NCI-H1105 (cell line): ENCODE results near the gene LAT.
"Not testable (repeated sequence)": the region's sequence is repeated elsewhere in the genome, so short reads cannot be mapped to it uniquely, and the experiment has no call there.

Experiments used
- DNase-seq: peaks from one replicate; lab custom pipeline; 2025; lab: John Stamatoyannopoulos, UW

Gene LAT

DNA sequence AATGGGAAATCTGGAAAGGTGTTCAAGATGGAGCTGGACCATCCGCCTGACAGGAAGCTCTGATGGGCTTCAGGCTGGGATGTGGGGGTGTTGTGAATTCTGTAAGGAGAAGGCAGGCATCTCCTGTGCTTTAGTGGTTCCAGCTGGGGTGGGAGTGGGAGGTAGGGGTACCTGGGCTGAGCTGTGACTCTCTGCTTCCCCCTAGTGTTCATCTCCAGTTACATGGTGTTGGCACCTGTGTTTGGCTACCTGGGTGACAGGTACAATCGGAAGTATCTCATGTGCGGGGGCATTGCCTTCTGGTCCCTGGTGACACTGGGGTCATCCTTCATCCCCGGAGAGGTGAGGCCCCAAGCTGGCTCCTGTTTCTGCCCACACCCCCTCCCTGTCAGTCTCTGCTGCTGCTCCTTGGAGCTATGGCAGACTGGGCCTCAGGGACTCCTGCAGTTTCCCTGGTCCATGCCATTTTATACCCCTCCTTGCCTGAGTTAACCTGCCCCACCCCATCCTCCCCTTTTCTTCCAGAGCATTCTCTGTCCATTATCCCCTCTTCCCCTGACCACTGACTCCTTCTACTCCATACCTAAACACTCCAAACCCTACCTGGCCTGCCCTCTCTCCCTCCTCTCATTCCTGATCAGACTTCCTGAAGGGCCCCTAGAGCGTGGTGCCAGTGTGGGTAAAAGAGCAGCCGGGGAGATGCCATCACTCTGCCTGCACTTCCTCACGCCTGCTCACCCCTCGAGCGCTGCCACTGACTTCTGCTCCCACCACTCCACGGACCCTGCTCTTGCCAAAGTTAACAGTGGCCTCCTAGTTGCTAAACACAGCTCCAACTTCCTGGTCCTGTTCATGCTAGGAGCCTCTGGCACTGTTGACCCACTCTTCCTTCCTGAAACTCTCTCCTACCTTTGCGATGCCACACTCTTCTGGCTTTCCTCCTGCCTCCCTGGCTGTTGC lies 6.9 kb upstream of the LAT start:
- peak; percentile 19 for DNase-seq

DNA sequence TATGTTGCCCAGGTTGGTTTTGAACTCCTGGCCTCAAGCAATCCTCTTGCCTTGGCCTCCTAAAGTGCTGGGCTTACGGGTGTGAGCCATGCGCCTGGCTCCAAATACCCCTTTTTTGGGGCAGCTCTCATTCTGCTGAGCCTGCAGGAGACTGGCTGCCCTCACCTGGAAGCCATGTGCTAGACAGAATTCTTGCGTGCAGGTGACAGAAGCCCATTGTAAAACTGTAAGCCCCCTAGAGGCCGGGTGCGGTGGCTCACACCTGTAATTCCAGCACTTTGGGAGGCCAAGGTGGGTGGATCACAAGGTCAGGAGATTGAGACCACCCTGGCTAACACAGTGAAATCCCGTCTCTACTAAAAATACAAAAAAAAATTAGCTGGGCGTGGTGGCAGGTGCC lies 4.5 kb upstream of the LAT start:
- DNase-seq: not testable (repeated sequence)

DNA sequence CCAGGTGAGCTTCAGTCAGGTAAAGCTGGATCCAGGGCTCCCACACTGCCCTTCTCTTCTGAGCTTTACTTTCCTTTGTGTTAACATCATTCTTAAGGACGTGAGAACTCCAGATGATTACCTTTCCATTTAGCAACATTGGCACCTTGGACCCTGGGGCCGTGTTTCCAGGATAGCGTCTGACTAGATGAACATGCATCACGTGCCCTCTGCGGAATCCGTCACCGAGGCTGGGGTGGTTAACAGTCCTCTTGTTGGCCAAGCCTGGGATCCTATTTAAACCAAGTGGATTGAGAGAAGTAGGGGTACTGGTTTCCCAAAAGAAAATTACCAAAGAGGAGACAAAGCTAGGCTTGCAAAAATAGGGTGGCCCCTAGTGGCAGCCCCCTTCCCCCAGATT lies 3.9 kb upstream of the LAT start:
- DNase-seq: no peak

DNA sequence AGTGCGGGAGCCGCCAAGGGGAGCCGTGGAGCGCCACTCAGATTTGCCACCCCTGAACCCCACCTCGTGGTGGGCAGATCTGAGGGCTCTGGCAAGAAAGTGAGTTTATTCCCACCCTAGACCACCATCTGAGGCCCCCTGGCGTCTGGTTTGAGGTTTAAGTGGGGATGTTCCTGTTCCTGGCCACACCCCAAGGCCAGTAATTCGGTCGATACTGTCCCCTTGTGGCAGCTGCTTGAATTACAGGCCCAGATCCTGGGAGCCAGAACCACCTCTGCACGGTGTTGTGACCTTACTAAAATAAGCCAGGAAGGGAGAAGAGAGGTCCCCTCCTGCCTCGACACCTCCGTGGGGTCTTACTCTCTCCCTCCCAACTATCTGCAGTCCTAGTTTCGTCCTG lies 3.3 kb upstream of the LAT start:
- DNase-seq: no peak

DNA sequence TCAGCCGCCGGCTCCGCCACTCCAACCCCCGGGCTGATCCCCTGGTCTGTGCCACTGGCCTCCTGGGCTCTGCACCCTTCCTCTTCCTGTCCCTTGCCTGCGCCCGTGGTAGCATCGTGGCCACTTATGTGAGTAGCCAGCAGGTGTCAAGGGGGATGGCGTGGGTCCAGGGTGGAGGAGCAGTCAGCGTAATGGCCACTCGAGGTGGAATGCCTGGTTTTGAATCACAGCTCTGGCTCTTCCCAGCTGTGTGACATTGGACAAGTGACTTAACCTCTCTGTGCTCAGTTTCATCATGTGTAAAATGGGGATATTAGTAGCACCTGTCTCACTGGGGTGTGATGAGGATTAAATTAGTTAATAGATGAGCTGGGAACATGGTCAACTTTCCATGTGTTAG lies 2.4 kb upstream of the LAT start:
- no peak for DNase-seq

DNA sequence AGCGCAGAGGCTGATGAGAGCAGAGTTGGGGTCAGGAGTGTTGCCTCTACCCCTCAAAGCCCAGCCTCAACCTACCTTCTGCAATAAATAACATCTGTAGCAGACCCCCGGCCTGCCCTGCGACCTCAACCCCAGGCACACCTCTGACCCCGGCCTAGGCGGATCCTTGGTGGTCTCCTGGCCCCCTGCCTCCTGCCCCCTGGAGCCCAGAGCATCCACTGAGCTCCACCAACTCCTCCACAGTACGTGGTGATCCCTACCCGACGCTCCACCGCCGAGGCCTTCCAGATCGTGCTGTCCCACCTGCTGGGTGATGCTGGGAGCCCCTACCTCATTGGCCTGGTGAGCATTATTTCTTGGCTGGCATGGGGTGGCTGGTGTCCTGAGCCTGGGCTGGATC lies 1.9 kb upstream of the LAT start:
- no peak for DNase-seq

DNA sequence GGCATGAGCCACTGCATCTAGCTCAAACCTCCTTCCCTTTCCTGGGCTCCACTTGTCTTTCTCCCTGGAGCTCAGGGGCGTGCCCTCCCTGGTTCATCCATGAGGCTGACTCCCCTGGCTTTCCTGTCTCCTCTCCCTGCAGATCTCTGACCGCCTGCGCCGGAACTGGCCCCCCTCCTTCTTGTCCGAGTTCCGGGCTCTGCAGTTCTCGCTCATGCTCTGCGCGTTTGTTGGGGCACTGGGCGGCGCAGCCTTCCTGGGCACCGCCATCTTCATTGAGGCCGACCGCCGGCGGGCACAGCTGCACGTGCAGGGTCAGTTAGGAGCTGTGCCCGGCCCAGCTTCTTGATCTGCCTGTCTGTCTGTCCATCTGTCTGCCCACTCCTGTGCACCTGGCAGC lies 1.2 kb upstream of the LAT start:
- no peak for DNase-seq

DNA sequence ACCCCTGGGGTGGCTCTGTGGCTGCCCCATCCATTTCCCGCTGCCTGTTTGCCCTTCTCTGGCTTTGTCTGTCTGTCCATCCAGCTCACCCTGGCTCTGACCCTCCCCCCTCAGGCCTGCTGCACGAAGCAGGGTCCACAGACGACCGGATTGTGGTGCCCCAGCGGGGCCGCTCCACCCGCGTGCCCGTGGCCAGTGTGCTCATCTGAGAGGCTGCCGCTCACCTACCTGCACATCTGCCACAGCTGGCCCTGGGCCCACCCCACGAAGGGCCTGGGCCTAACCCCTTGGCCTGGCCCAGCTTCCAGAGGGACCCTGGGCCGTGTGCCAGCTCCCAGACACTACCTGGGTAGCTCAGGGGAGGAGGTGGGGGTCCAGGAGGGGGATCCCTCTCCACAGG lies 761 bp upstream of the LAT start:
- no peak for DNase-seq

DNA sequence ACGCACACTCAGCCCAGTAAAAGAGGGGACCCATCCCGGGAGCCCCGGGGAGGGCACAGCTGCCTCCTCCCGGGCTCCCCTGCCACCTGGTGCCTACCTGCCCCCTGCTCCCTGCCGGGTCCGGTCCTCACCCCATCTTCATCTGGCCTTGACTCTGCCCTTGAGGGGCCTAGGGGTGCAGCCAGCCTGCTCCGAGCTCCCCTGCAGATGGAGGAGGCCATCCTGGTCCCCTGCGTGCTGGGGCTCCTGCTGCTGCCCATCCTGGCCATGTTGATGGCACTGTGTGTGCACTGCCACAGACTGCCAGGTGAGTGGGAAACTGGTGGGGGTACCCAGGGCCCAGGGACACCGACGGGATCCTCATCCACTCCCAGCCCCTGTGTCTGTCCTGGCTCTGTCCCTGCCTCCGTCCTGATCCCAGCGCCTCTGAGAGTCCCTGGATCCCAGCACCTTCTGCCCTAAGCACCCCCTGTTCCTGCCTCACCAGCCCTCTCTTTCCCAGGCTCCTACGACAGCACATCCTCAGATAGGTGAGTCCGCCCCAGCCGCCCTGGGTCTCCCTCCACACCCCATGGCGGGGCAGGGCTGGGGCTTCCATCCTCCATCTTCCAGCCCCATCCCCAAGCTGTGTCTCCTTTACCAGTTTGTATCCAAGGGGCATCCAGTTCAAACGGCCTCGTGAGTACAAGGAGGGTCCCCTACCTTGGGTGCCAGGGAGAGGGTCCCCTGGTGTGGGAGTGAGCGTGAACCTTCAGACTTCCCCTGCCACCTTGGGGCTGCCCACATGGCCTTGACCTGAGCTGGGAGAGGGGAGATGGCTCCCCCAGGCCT lies 574 bp downstream of the LAT start:
- DNase-seq: no peak

DNA sequence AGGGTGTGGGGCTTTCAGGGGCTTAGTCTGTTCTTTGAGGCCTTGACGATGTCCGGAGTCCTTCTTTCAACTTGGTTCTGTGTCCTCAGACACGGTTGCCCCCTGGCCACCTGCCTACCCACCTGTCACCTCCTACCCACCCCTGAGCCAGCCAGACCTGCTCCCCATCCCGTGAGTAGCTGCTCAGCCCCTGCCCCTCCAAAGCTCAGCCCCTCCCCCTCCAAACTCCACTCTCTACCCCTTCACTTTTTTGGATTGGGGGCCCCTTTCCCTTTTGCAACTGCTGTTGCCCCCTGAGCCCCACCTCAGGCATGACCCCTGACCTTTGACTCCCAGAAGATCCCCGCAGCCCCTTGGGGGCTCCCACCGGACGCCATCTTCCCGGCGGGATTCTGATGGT lies 1.2 kb downstream of the LAT start:
- DNase-seq: no peak

DNA sequence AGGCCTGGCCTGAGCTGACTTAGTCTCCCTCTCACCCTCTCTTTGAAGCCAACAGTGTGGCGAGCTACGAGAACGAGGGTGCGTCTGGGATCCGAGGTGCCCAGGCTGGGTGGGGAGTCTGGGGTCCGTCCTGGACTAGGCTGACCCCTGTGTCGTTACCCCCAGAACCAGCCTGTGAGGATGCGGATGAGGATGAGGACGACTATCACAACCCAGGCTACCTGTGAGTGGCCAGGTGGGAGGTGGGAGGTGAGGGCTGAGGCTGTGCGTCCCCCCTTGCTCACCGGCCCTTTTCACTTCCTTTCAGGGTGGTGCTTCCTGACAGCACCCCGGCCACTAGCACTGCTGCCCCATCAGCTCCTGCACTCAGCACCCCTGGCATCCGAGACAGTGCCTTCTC lies 1.6 kb downstream of the LAT start:
- DNase-seq: no peak

DNA sequence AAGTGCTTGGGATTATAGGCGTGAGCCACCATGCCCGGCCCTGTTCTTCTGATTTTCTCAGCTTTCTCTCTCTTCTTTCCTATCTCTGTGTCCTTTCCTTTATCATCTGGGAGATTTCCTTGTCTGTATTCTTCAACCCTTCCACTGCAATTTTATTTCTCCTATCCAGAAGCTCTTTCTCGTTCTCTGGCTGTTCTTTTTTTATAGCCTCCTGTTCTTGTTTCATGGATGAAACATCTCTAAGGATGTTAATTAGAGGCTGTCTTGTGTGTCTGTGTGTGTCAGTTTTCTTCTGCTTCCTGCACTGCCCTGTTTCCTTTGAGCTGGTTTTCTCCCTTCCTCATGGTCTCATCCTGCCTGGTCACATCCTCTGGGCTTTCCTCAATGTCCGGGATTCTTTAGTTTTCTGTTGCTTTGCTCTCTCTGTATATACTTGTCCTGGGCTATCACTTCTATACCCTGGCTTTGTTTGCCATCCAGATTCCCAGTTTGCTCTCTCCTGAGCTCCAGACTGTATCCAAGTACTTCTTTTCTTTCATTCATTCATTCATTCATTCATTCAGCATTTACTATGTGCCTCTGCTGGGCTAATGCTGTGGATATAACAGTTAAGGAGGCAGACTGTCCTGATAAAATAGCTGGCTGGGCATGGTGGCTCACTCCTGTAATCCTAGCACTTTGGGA lies 2.5 kb downstream of the LAT start:
- DNase-seq: no peak

DNA sequence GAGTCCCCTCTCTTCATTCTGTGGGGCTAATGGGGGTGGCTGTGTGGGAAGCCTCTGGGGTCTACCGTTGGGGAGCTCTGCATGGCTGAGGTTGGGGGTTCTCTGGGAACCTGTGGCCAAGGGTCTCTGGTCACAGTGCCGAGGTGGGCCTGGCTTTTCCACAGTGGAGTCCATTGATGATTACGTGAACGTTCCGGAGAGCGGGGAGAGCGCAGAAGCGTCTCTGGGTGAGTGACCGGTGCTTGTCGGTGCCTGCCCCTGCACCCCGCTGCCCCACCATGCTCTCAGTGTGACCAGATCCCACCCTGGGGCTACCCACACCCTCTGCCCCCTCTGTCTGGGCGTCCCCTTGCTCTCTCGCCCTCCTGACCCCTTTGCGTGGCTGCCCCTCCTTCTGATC lies 4.5 kb downstream of the LAT start:
- DNase-seq: no peak

DNA sequence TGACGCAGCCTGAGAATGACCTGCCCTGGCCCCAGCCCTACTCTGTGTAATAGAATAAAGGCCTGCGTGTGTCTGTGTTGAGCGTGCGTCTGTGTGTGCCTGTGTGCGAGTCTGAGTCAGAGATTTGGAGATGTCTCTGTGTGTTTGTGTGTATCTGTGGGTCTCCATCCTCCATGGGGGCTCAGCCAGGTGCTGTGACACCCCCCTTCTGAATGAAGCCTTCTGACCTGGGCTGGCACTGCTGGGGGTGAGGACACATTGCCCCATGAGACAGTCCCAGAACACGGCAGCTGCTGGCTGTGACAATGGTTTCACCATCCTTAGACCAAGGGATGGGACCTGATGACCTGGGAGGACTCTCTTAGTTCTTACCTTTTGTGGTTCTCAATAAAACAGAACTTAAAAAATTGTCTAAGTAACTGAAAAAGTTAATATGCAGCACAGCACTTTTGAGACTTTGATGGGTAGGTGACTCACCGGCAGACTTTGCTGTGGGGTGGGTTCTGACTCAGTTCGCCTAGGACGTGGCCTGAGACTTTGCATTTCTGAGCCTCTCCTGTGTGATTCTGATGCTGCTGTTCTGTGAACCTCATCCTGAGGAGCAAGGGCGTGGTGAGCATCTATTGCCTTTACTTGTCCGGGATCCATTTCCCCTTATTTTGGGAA lies 5.7 kb downstream of the LAT start:
- no peak for DNase-seq

DNA sequence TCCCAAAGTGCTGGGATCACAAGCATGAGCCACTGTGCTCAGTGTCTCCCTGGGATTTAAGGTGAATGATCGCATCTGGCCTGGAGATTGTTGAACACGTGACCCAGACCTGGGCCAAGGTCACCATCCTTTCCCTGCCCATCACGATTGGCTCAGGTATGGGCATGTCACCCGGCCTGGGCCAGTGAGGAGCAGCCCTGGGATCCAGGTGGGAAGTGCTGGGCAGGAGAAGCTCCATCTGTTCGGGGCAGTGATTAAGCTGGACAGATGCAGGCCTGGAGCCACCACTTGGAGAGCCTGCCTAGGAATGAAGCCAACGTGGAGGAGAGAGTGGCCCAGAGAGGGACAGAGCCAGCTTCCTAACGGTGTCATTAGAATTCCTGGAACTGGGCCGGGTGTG lies 6.8 kb downstream of the LAT start:
- DNase-seq: no peak

DNA sequence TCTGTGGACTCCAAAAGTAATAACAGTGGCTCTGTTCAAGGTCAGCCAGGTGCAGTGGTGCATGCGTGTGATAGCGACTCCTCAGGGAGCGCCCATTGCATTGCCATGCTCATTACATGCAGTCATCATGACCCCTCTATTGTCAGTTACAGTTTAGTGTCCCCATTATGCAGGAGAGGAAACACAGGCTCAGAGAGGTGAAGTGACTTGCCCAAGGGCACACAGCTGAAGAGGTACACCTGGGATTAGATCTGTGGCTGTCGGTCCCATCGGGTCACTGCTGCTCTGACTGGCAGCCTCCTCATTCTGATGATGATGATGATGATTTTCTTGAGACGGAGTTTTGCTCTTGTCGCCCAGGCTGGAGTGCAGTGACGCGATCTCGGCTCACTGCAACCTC lies 7.6 kb downstream of the LAT start:
- DNase-seq: no peak

DNA sequence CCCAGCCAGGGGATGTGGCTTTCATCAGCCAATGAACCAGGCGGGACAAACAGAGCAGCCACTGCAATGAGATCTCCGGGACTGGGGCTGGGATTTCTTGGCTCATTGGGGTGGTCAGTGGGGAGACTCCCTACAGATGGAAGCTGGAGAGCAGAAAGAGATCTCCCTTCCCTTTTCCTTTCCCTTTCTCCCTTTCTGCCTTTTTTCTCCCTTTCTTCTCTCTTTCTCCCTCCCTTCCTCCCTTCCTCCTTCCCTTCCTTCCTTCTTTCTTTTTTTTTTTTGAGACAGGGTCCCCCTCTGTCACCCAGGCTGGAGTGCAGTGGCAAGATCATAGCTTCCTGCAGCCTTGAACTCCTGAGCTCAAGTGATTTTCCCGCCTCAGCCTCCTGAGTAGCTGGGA lies 14.0 kb downstream of the LAT start:
- no peak for DNase-seq

DNA sequence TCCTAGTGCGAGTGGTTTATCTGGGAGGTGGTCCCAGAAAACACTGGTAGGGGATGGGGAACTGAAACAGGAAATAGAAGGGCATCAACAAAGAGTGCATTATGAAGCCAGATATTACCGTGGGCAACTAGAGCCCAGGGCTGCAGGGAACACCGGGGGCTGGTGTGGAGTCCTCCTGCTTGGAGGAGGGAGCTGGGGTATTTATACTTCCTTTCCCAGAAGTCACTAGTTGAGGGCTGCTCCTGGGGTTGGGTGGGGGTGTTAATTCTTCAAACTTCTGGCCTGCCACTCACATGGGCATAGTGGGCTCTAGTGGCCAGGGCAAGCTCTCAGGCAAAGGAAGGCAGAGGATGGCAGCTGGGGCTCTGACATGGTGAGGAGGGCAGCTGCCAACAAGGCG lies 14.7 kb downstream of the LAT start:
- no peak for DNase-seq

DNA sequence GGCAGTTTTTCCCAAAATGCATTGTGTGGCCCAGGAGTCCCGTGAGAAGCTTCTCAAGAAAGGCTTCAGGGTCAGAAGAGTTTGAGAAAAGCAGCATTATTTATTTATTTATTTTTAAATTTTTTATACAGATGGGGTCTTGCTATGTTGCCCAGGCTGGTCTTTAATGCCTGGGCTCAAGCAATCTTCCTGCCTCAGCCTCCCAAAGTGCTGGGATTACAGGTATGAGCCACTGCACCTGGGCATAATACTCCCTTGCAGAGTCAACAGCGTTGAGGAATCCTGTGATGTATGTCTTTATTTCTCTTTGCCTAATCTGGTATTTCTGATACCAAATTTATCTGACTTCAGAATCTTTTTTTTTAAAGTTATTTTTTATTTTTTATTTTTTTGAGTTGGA lies 15.2 kb downstream of the LAT start:
- no peak for DNase-seq

DNA sequence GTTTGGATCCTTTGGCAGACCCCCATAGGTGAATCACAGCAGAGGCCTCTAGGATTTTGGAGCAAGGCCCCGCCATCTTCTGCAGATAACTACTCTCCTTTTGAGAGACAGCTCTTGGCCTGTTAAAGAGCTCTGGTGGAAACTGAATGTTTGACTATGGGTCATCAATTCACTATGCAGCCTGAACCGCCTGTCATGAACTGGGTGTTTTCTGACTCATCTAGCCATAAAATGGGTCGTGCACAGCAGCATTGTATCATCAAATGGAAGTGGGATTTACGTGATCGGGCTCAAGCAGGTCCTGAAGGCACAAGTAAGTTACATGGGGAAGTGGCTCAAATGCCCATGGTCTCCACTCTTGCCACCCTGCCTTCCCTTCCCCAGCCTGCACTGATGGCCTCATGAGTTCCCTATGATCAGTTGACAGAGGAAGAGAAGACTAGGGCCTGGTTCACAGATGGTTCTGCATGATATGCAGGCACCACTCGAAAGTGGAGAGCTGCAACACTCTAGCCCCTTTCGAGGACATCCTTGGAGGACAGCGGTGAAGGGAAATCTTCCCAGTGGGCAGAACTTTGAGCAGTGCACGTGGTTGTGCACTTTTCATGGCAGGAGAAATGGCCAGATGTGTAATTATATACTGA lies 19.8 kb downstream of the LAT start:
- not testable (repeated sequence) for DNase-seq

DNA sequence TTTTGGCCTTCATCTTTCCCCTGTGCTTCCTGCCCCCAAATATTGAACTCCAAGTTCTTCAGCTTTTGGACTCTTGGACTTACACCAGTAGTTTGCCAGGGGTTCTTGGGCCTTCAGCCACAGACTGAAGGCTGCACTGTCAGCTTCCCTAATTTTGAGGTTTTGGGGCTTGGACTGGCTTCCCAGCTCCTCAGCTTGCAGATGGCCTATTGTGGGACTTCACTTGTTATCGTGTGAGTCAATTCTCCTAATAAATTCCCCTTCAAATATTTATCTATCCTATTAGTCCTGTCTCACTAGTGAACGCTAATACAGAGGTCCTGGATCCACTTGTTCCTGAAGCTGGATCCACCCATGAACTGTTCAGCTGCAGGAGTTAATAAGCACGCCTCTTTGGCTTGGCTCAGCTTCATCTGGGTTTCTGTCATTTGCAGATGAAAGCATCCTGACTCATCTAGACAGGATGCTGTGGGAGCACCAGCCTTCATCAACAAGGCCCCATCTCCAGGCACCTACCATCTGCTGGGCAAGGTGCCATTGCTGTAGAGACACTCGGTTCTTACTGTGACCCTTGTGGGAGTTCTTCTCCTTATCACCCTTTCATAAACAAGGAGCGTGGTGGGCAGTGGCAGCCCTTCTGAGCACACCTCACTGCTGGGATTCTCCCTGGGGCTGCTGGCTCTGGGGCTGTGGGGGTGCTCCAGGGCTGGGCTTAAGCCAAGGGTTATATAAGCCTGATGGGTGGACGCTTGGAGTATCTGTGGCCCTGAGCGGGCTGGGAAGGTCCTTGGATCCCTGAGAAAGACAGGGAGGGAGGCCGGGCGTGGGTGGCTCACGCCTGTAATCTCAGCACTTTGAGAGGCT lies 23.1 kb downstream of the LAT start:
- DNase-seq: no peak
